ENCODE results near the gene PLAGL1. TPM values are rescaled to one million over a fixed set of nuclear protein-coding genes. Genes with fewer than 3 reads are reported as not detected.

The PLAGL1 gene
- total and polyA plus RNA-seq, 2 of the 8 experiments (the other 6 are each of a cell fraction or from before 2014, with no cell fraction given) = 0.94 to 1.1 TPM

DNA sequence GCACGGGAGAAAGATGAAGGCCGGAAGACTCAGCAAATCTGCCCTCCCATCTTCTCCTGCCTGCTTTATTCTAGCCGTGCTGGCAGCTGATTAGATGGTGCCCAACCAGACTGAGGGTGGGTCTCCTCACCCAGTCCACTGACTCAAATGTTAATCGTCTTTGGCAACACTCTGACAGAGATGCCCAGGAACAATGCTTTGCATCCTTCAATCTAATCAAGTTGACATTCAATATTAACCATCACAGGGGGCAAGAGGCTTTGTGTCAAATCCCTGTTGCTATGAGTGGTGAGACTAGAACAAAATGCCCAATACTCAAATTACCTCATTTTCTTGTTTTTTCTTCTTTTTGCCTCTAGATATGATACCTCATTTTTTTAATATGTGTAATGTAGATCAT lies 27.4 kb upstream of the PLAGL1 start:
- DNase-seq (ENCODE audit: low read depth in 1 of 2, low spot score in 2 of 2) (no peak), FAIRE-seq (no peak)
- Histone ChIP-seq H3K14ac (ENCODE audit: insufficient read length) (no peak overlapping the region), H3K27ac (ENCODE audit: low read depth, low read length) (no peak overlapping the region), H3K4me1 (replicated peaks in 1 of 4; ENCODE audit: control insufficient read depth in 3 of 4, insufficient read depth in 4 of 4, low read length in 3 of 4) (peaks cover 0 to 3% (median 1%) of the 10 kb centered on the region in 4 experiments; a peak in 3 of 7 replicates), H2BK20ac (ENCODE audit: low read length) (no peak overlapping the region), H4K8ac (ENCODE audit: extremely low read depth, insufficient read depth, low read length) (no peak overlapping the region), H3K23me2 (ENCODE audit: low read depth, low read length) (no peaks in the 10 kb centered on the region), H3K36me3 (ENCODE audit: control insufficient read depth in 2 of 4, insufficient read depth in 4 of 4, low read length in 3 of 4) (no peaks in the 10 kb centered on the region; a peak in 1 of 8 replicates), H2BK15ac (ENCODE audit: low read length) (no peak overlapping the region), H3K9me3 (ENCODE audit: insufficient read depth in 2 of 2, low read depth in 1 of 2, low read length in 1 of 2) (no peaks in the 10 kb centered on the region), H2AFZ (ENCODE audit: low read length) (no peak overlapping the region), H3K23ac (ENCODE audit: insufficient read length) (no peak overlapping the region), H4K20me1 (replicated peaks in 1 of 2; ENCODE audit: control insufficient read depth in 1 of 2, insufficient read depth in 2 of 2, low read length in 2 of 2) (no peaks in the 10 kb centered on the region), H4K91ac (replicated peaks; ENCODE audit: insufficient read length, low read length) (no peak overlapping the region), H3K56ac (replicated peaks; ENCODE audit: insufficient read length, low read depth, low read length) (no peak overlapping the region), H3K79me1 (ENCODE audit: low read depth, low read length) (no peaks in the 10 kb centered on the region), H2BK5ac (ENCODE audit: low read depth, low read length) (no peak overlapping the region), H3K79me2 (ENCODE audit: control insufficient read depth in 1 of 2, insufficient read depth in 2 of 2, low read length in 2 of 2) (no peaks in the 10 kb centered on the region), H2BK120ac (replicated peaks; ENCODE audit: low read depth, low read length) (no peak overlapping the region), H3K9ac (replicated peaks in 1 of 4; ENCODE audit: extremely low read depth in 1 of 4, low read depth in 3 of 4, low read length in 3 of 4) (no peak overlapping the region), H3K18ac (ENCODE audit: extremely low read depth, low read length) (no peak overlapping the region), H3K4me3 (ENCODE audit: extremely low read depth in 1 of 4, insufficient read depth in 2 of 4, low read depth in 3 of 4, low read length in 4 of 4) (no peak overlapping the region), H2BK12ac (ENCODE audit: low read depth, low read length) (no peak overlapping the region), H2AK5ac (ENCODE audit: low read depth, low read length) (no peak overlapping the region), H3K4ac (replicated peaks; ENCODE audit: insufficient read length, low read depth, low read length) (no peak overlapping the region), H4K5ac (ENCODE audit: insufficient read length, low read depth, low read length) (no peak overlapping the region), H3K27me3 (replicated peaks in 1 of 4; ENCODE audit: control insufficient read depth in 3 of 4, extremely low read depth in 1 of 4, insufficient read depth in 3 of 4, low read length in 3 of 4) (no peaks in the 10 kb centered on the region), H3K4me2 (ENCODE audit: insufficient read depth in 1 of 2, low read depth in 2 of 2, low read length in 2 of 2) (no peak overlapping the region)
- ChIA-PET POLR2A (ENCODE audit: partially characterized antibody) (no interaction called here), CTCF (ENCODE audit: partially characterized antibody) (interaction anchor here (1.4 to 9.6 kb wide), 3 partner anchors 16 to 101 kb away, joined by 4 to 70 read pairs (median 8); no protein-coding TSS in a partner anchor)
- whole genome bisulfite sequencing, 2 experiments (ENCODE audit: extremely low coverage in 1 of 2, insufficient coverage in 1 of 2, insufficient read length in 1 of 2, insufficient replicate concordance in 2 of 2, low coverage in 1 of 2, low lambda C conversion rate in 2 of 2, missing lambda C conversion rate in 1 of 2) = 88% methylated on average over 4 of the region's 4 CpGs; no CpG with 5 or more reads in 1 of the 2 experiments
- TF ChIP-seq BRCA1 (IDR thresholded peaks at IDR 0.05; ENCODE audit: low read depth, low read length) (no peak), MAFK (IDR thresholded peaks at IDR 0.05; ENCODE audit: low read depth, low read length) (no peak), CEBPB (IDR thresholded peaks at IDR 0.05; ENCODE audit: low read depth, low read length) (no peak), CBX5 (IDR thresholded peaks at IDR 0.05; ENCODE audit: low read depth, low read length) (no peak), KDM4A (IDR thresholded peaks at IDR 0.05; ENCODE audit: low read depth, low read length, severe bottlenecking) (no peak), RXRA (IDR thresholded peaks at IDR 0.05; ENCODE audit: insufficient read depth, low read depth, low read length) (no peak), CHD1 (IDR thresholded peaks at IDR 0.05; ENCODE audit: low read depth, low read length) (no peak), ASH2L (IDR thresholded peaks at IDR 0.05; ENCODE audit: low read length) (no peak), JUND (IDR thresholded peaks at IDR 0.05; ENCODE audit: low read length) (no peak), TAF7 (optimal IDR thresholded peaks at IDR 0.05; ENCODE audit: borderline replicate concordance, low read depth, low read length) (no peak), TEAD4 (IDR thresholded peaks at IDR 0.05; ENCODE audit: low read depth, low read length) (no peak), CBX8 (IDR thresholded peaks at IDR 0.05; ENCODE audit: borderline replicate concordance, low read depth, low read length) (no peak), KDM1A (IDR thresholded peaks at IDR 0.05; ENCODE audit: borderline replicate concordance, low read length) (no peak), RAD21 (IDR thresholded peaks at IDR 0.05 in 1 of 2, conservative IDR thresholded peaks at IDR 0.05 in 1 of 2; ENCODE audit: low read depth in 2 of 2, low read length in 2 of 2) (no peak)
- TF ChIP-seq, protein P1, sequence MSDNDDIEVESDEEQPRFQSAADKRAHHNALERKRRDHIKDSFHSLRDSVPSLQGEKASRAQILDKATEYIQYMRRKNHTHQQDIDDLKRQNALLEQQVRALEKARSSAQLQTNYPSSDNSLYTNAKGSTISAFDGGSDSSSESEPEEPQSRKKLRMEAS (IDR thresholded peaks at IDR 0.05) = no peak
